HG03342 (cell line): ENCODE measurements around the gene SCYGR4.
"Not testable (repeated sequence)": the region's sequence is repeated elsewhere in the genome, so short reads cannot be mapped to it uniquely, and the experiment has no call there.

ENCODE experiments used
- ATAC-seq: cut with Tn5 transposase; IDR thresholded peaks from one replicate; pipeline ENCODE4 v1.9.1; 2021; ENCODE audit warnings: mild to moderate bottlenecking, moderate library complexity; ENCODE audit not compliant: unreplicated experiment

SCYGR4 gene

GRCh38 chr2:227617316-227618230 is at the start of gene SCYGR4:
SCYGR4 (plus strand) TSS chr2:227617498; CDS start chr2:227617498, 0 bp downstream.
- ATAC-seq = no peak

GRCh38 chr2:227568852-227569169 is 48.5 kb upstream of the SCYGR4 start:
- no peak for ATAC-seq

GRCh38 chr2:227570615-227571014 is 46.7 kb upstream of the SCYGR4 start:
- ATAC-seq = no peak

GRCh38 chr2:227576110-227576509 is 41.2 kb upstream of the SCYGR4 start:
- ATAC-seq = no peak

GRCh38 chr2:227576812-227577211 is 40.5 kb upstream of the SCYGR4 start:
- no peak for ATAC-seq

- no peak for ATAC-seq
These were observed 39.7 kb upstream of the SCYGR4 start for GRCh38 chr2:227577555-227577954.

GRCh38 chr2:227578642-227579041 is 38.7 kb upstream of the SCYGR4 start:
- ATAC-seq = no peak

- no peak for ATAC-seq
These were observed 37.5 kb upstream of the SCYGR4 start for GRCh38 chr2:227579791-227580190.

- ATAC-seq = no peak
These were observed 34.9 kb upstream of the SCYGR4 start for GRCh38 chr2:227582369-227582768.

GRCh38 chr2:227592694-227593387 is 24.5 kb upstream of the SCYGR4 start:
- peak; percentile 73 for ATAC-seq

- ATAC-seq = no peak
These were observed 21.5 kb upstream of the SCYGR4 start for GRCh38 chr2:227595797-227596196.

GRCh38 chr2:227597036-227597435 is 20.3 kb upstream of the SCYGR4 start:
- ATAC-seq = no peak

GRCh38 chr2:227597998-227598397 is 19.3 kb upstream of the SCYGR4 start:
- ATAC-seq = no peak

GRCh38 chr2:227598835-227599503 is 18.3 kb upstream of the SCYGR4 start, which contains the start of gene SCYGR2:
SCYGR2 (plus strand) TSS chr2:227598893; CDS start chr2:227598893, 0 bp downstream.
- ATAC-seq = not testable (repeated sequence)

GRCh38 chr2:227602358-227602757 is 14.9 kb upstream of the SCYGR4 start:
- no peak for ATAC-seq

GRCh38 chr2:227606476-227606875 is 10.8 kb upstream of the SCYGR4 start:
- ATAC-seq = no peak

- no peak for ATAC-seq
These were observed 9.4 kb upstream of the SCYGR4 start for GRCh38 chr2:227607941-227608340.

- no peak for ATAC-seq
These were observed 8.5 kb upstream of the SCYGR4 start for GRCh38 chr2:227608561-227609338.

- no peak for ATAC-seq
These were observed 7.2 kb upstream of the SCYGR4 start for GRCh38 chr2:227610123-227610522.

- no peak for ATAC-seq
These were observed 4.6 kb upstream of the SCYGR4 start for GRCh38 chr2:227612546-227613271.
